Activated T-cell treated with anti-CD3 and anti-CD28 coated beads for 48 hours (primary cell): ENCODE measurements around the gene CCL26.

Source experiments
- DNase-seq: peaks from one replicate; pipeline ENCODE4 v3.0.0-alpha.2; 2020; ENCODE audit warnings: low read depth

The CCL26 gene

GRCh38 chr7:75772081-75773077, at the start of gene CCL26:
CCL26 (minus strand) TSS chr7:75772211; CDS start chr7:75772176, 35 bp downstream.
- DNase-seq = no peak

- no peak for DNase-seq
Observed at GRCh38 chr7:75820688-75821087, 48.7 kb upstream of the CCL26 start.

- DNase-seq = no peak
Observed at GRCh38 chr7:75819711-75820110, 47.7 kb upstream of the CCL26 start.

- no peak for DNase-seq
Observed at GRCh38 chr7:75818472-75818871, 46.5 kb upstream of the CCL26 start.

- DNase-seq = no peak
Observed at GRCh38 chr7:75817116-75817515, 45.1 kb upstream of the CCL26 start.

GRCh38 chr7:75815418-75816064, 43.5 kb upstream of the CCL26 start:
- DNase-seq = no peak

- DNase-seq = no peak
Observed at GRCh38 chr7:75814407-75814947, 42.5 kb upstream of the CCL26 start.

- DNase-seq = no peak
Observed at GRCh38 chr7:75813781-75814236, 41.8 kb upstream of the CCL26 start, which contains the start of gene CCL24. CCL24 (minus strand) TSS chr7:75813806; CDS start chr7:75813715, 91 bp downstream.

- no peak for DNase-seq
Observed at GRCh38 chr7:75813084-75813483, 41.1 kb upstream of the CCL26 start.

- no peak for DNase-seq
Observed at GRCh38 chr7:75811894-75812678, 40.1 kb upstream of the CCL26 start.

GRCh38 chr7:75809396-75809795, 37.4 kb upstream of the CCL26 start:
- DNase-seq = no peak

GRCh38 chr7:75808106-75808505, 36.1 kb upstream of the CCL26 start:
- no peak for DNase-seq

GRCh38 chr7:75807452-75807851, 35.4 kb upstream of the CCL26 start:
- DNase-seq = no peak

GRCh38 chr7:75806560-75807307, 34.7 kb upstream of the CCL26 start:
- DNase-seq = no peak

GRCh38 chr7:75804705-75805104, 32.7 kb upstream of the CCL26 start:
- DNase-seq = no peak

- DNase-seq = no peak
Observed at GRCh38 chr7:75804004-75804403, 32.0 kb upstream of the CCL26 start.

GRCh38 chr7:75802552-75802821, 30.5 kb upstream of the CCL26 start:
- no peak for DNase-seq

GRCh38 chr7:75798770-75799169, 26.8 kb upstream of the CCL26 start:
- no peak for DNase-seq

GRCh38 chr7:75796420-75796819, 24.4 kb upstream of the CCL26 start:
- no peak for DNase-seq

GRCh38 chr7:75795831-75796285, 23.8 kb upstream of the CCL26 start:
- no peak for DNase-seq

GRCh38 chr7:75793676-75794075, 21.7 kb upstream of the CCL26 start:
- DNase-seq = no peak
